Progenitor cell of endocrine pancreas (in vitro differentiated cells): ENCODE data around the gene RGS18. TPM values are rescaled to one million over a fixed set of nuclear protein-coding genes. Genes with fewer than 3 reads are reported as not detected.
"Not testable (repeated sequence)": the region's sequence is repeated elsewhere in the genome, so short reads cannot be mapped to it uniquely, and the experiment has no call there.

ENCODE experiments used
- DNase-seq: peaks from one replicate; pipeline ENCODE4 v3.0.0; 2021; ENCODE audit warnings: low spot score; ENCODE audit not compliant: unreplicated experiment
- H3K27ac Mint-ChIP-seq: 2 replicates; pipeline ENCODE4 v1.8.0; 2021; ENCODE audit warnings: mild to moderate bottlenecking, moderate library complexity, mixed read lengths
- H3K27me3 Mint-ChIP-seq: 2 replicates; pipeline ENCODE4 v1.8.0; 2021; ENCODE audit warnings: mixed read lengths
- H3K36me3 Mint-ChIP-seq: 2 replicates; pipeline ENCODE4 v1.8.0; 2022; ENCODE audit warnings: mixed read lengths; ENCODE audit not compliant: insufficient read depth
- H3K4me1 Mint-ChIP-seq: 2 replicates; pipeline ENCODE4 v1.8.0; 2021; ENCODE audit warnings: low read depth, mixed read lengths
- H3K4me3 Mint-ChIP-seq: 2 replicates; pipeline ENCODE4 v1.8.0; 2021; ENCODE audit warnings: low read depth, mild to moderate bottlenecking, moderate library complexity, mixed read lengths
- H3K9me3 Mint-ChIP-seq: 2 replicates; pipeline ENCODE4 v1.8.0; 2021; ENCODE audit warnings: low read depth, mixed read lengths
- total RNA-seq: library from RNA; stranded (reverse); gene quantifications from 2 replicates; pipeline ENCODE4 v1.2.1, GENCODE V29; 2021
- TF ChIP-seq, protein P1 (sequence below): fragments of 200-600 bp; sonication (generic); IDR thresholded peaks from one replicate; pipeline ENCODE4 v1.5.0; 2021; ENCODE audit warnings: antibody characterized with exemption, mild to moderate bottlenecking; ENCODE audit not compliant: unreplicated experiment

The RGS18 gene
- total RNA-seq, 1 donor from 2014 or later, result not detected

GRCh38 chr1:192161976-192162375, 3.7 kb downstream of the RGS18 start:
- Mint-ChIP-seq H3K27ac (no peak overlapping the region), H3K4me3 (no peak overlapping the region), H3K36me3 (peaks cover 2% of the 10 kb centered on the region), H3K27me3 (no peaks in the 10 kb centered on the region), H3K4me1 (no peaks in the 10 kb centered on the region), H3K9me3 (peaks cover 4% of the 10 kb centered on the region)
- TF ChIP-seq, protein P1, sequence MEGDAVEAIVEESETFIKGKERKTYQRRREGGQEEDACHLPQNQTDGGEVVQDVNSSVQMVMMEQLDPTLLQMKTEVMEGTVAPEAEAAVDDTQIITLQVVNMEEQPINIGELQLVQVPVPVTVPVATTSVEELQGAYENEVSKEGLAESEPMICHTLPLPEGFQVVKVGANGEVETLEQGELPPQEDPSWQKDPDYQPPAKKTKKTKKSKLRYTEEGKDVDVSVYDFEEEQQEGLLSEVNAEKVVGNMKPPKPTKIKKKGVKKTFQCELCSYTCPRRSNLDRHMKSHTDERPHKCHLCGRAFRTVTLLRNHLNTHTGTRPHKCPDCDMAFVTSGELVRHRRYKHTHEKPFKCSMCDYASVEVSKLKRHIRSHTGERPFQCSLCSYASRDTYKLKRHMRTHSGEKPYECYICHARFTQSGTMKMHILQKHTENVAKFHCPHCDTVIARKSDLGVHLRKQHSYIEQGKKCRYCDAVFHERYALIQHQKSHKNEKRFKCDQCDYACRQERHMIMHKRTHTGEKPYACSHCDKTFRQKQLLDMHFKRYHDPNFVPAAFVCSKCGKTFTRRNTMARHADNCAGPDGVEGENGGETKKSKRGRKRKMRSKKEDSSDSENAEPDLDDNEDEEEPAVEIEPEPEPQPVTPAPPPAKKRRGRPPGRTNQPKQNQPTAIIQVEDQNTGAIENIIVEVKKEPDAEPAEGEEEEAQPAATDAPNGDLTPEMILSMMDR, result no peak
- no peak for DNase-seq

- Mint-ChIP-seq H3K36me3 (peaks cover 2% of the 10 kb centered on the region), H3K27ac (no peak overlapping the region), H3K4me1 (no peaks in the 10 kb centered on the region), H3K9me3 (peaks cover 4% of the 10 kb centered on the region), H3K4me3 (no peak overlapping the region), H3K27me3 (no peaks in the 10 kb centered on the region)
- TF ChIP-seq, protein P1, result no peak
- DNase-seq, result no peak
Measured at GRCh38 chr1:192162376-192162775, 4.1 kb downstream of the RGS18 start.

- not testable (repeated sequence) for H3K4me1 Mint-ChIP-seq, H3K36me3 Mint-ChIP-seq
Measured at GRCh38 chr1:192165002-192165401, 6.7 kb downstream of the RGS18 start.

DNA sequence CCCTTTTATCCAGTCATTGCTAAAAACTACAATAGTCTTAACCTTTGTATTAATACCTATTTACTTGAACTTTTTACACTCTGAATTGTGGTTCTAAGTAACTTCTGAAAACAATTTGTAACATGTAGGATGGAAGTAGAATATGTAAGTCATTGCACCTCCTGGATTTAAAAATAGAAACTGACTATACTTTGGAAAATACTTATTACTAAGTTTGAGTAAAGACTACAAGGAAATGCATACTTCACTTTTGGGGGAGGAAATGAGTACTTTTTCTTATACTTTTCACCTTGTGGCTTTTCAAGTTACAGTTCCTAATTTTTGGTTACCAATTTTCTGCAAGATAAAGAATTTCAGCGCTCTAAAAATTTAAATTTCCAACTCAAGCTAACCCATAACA, 8.7 kb downstream of the RGS18 start:
- Mint-ChIP-seq H3K27ac (no peak overlapping the region), H3K4me1 (peaks cover 11% of the 10 kb centered on the region), H3K27me3 (no peaks in the 10 kb centered on the region), H3K4me3 (no peak overlapping the region), H3K36me3 (peaks cover 2% of the 10 kb centered on the region), H3K9me3 (peaks cover 4% of the 10 kb centered on the region)
- TF ChIP-seq, protein P1, result no peak
- no peak for DNase-seq

More at GRCh38 chr1:192165002-192165401, 6.7 kb downstream of the RGS18 start:
- not testable (repeated sequence) for H3K4me3 Mint-ChIP-seq, H3K9me3 Mint-ChIP-seq, DNase-seq, H3K27ac Mint-ChIP-seq, H3K27me3 Mint-ChIP-seq

GRCh38 chr1:192167911-192168700, 9.8 kb downstream of the RGS18 start:
- Mint-ChIP-seq H3K4me1 (peaks cover 11% of the 10 kb centered on the region), H3K27ac (no peak overlapping the region)
- TF ChIP-seq, protein P1, result no peak

DNA sequence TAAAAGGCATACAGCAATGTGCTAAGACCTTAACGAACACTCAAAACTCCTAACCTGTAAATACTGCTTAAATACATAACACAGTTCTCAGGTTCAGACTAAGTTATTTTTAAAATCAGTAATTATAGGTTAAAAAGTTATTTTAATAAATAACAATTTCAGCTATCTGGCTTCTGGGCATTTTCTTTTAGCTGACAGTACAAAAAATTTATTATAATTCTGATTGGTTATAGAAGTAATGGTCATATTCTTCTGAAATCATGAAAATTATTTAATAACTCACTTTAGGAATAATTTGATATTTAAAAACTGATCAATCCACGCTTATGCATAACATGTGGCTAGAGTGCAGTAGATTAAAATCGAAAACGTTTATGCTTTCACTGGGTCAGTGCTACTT, 10.7 kb downstream of the RGS18 start:
- Mint-ChIP-seq H3K36me3 (peaks cover 2% of the 10 kb centered on the region), H3K4me3 (no peak overlapping the region), H3K9me3 (peaks cover 4% of the 10 kb centered on the region), H3K4me1 (peaks cover 11% of the 10 kb centered on the region), H3K27me3 (no peaks in the 10 kb centered on the region), H3K27ac (no peak overlapping the region)
- TF ChIP-seq, protein P1, result no peak
- no peak for DNase-seq

More at GRCh38 chr1:192167911-192168700, 9.8 kb downstream of the RGS18 start:
- H3K27me3 Mint-ChIP-seq, result no peaks in the 10 kb centered on the region
- no peak overlapping the region for H3K4me3 Mint-ChIP-seq
- no peak for DNase-seq
- peaks cover 4% of the 10 kb centered on the region for H3K9me3 Mint-ChIP-seq
- peaks cover 2% of the 10 kb centered on the region for H3K36me3 Mint-ChIP-seq
